ENCODE measurements around the gene LAPTM5. TPM values are rescaled to one million over a fixed set of nuclear protein-coding genes. Genes with fewer than 3 reads are reported as not detected.
A peak's percentile ranks its signal among the peaks of the same experiment; 100 is the strongest.

Gene LAPTM5
- total and polyA plus RNA-seq, 2 of the 8 experiments (the other 6 are each of a cell fraction or from before 2014, with no cell fraction given) = 0.37 to 1.4 TPM

DNA sequence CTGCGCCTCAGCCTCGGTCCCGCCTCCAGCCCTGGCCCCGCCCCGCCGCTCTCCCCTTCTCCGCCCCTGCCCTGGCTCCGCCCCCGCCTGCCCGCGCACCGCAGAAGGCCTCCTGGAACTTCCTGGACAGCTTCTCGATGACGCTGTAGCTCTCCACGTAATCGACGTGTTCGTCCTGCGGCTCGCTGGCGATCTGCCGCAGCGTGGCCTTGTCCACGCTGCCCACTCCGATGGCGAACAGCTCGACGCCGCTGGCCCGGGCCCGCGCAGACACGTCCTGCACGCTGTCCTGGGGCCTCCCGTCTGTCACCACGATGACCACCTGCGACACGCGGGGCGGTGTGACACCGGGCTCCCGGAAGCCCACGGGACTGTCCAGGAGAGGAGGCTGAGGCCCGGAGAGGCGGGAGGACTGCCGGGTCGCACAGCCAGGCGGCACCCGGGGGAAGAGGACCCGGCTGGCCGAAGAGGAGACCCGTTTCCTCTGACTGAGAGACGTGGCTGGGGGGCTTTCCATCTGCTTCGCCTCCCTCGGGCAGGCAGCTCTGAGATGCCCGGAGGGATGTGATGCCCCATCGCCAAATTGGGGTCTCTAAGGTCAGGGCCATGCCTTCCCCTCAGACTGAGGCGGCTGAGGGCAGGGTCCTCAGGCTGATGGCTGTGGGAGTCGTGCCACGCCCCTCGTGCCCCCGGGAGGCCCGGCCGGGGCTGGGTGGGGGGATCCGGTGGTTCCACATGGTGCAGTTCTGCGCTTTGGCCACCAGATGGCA, 38.8 kb downstream of the LAPTM5 start (continued):
- TF ChIP-seq CBX8 (IDR thresholded peaks at IDR 0.05; ENCODE audit: borderline replicate concordance, low read depth, low read length) = no peak
- no peak; the same call in 1 of the 2 replicates for TF ChIP-seq CEBPB (IDR thresholded peaks at IDR 0.05; ENCODE audit: low read depth, low read length)
- peak; percentile 23; the same call in 1 of the 2 replicates for TF ChIP-seq YY1 (IDR thresholded peaks at IDR 0.05; ENCODE audit: low read depth, low read length)
- TF ChIP-seq, protein P1, sequence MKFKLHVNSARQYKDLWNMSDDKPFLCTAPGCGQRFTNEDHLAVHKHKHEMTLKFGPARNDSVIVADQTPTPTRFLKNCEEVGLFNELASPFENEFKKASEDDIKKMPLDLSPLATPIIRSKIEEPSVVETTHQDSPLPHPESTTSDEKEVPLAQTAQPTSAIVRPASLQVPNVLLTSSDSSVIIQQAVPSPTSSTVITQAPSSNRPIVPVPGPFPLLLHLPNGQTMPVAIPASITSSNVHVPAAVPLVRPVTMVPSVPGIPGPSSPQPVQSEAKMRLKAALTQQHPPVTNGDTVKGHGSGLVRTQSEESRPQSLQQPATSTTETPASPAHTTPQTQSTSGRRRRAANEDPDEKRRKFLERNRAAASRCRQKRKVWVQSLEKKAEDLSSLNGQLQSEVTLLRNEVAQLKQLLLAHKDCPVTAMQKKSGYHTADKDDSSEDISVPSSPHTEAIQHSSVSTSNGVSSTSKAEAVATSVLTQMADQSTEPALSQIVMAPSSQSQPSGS (IDR thresholded peaks at IDR 0.05; ENCODE audit: low read length) = no peak
- TF ChIP-seq, protein P2, sequence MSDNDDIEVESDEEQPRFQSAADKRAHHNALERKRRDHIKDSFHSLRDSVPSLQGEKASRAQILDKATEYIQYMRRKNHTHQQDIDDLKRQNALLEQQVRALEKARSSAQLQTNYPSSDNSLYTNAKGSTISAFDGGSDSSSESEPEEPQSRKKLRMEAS (IDR thresholded peaks at IDR 0.05) = peak; percentile 72
- peak; percentile 77 for TF ChIP-seq CREB1 (IDR thresholded peaks at IDR 0.05)
- no peak for TF ChIP-seq GABPA (IDR thresholded peaks at IDR 0.05; ENCODE audit: borderline replicate concordance, insufficient read depth, low read length)
- no peak for TF ChIP-seq SRF (IDR thresholded peaks at IDR 0.05; ENCODE audit: low read depth, low read length)
- TF ChIP-seq RFX5 (IDR thresholded peaks at IDR 0.05; ENCODE audit: borderline replicate concordance, low read depth, low read length) = no peak
- TF ChIP-seq FOSL1 (IDR thresholded peaks at IDR 0.05; ENCODE audit: insufficient read depth, low read depth, low read length) = no peak
